ENCODE data around the gene SV2C. TPM values are rescaled to one million over a fixed set of nuclear protein-coding genes. Genes with fewer than 3 reads are reported as not detected.

Gene SV2C
- total RNA-seq, 1 experiment from 2014 or later: 0.09 TPM

GRCh38 chr5:76050134-76050533, 33.0 kb upstream of the SV2C start:
- H3K9me3 Mint-ChIP-seq: peaks cover 9% of the 10 kb centered on the region
- H3K4me3 Mint-ChIP-seq: no peak overlapping the region
- ATAC-seq: no peak

DNA sequence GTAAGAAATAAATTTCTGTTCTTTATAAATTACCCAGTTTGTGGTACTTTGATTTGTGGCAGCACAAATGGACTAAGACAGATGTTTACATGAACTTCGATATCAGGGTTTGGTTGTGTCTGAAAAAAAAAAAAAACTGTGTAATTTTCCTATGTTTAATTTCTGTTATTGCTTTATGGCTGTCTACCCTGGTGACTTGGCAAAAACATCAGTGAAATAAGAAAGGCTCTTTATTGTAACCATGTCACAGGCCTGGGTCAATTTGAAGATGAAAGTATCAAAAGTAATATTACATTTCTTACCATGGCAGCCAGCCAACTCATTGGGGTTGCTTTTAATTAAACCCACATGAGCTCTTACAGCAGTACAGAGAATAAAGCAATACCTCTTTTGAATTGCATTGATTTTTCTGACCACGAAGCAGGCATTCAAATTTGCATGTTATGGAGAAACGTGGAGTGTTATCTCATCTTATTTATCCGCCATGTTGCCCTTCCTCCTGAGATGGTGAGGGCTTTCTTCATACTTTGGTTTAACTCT, 20.6 kb upstream of the SV2C start:
- Mint-ChIP-seq H3K27ac (no peak overlapping the region), H3K36me3 (no peaks in the 10 kb centered on the region), H3K9me3 (no peaks in the 10 kb centered on the region), H3K27me3 (ENCODE audit: low read depth) (no peaks in the 10 kb centered on the region), H3K4me1 (no peaks in the 10 kb centered on the region), H3K4me3 (no peak overlapping the region)
- POLR2A ChIA-PET: no interaction called here
- CTCF ChIA-PET: interaction anchor here (0.7 kb wide), 1 partner anchor 139 kb away, joined by 3 read pairs; no protein-coding TSS in a partner anchor
- ATAC-seq (no peak), DNase-seq (ENCODE audit: low spot score) (no peak)
- TF ChIP-seq ZNF416 (CRISPR knock-in tag; IDR thresholded peaks at IDR 0.05): no peak

More at GRCh38 chr5:76050134-76050533, 33.0 kb upstream of the SV2C start:
- Mint-ChIP-seq H3K4me1 (no peaks in the 10 kb centered on the region), H3K27ac (no peak overlapping the region), H3K27me3 (ENCODE audit: low read depth) (no peaks in the 10 kb centered on the region), H3K36me3 (no peaks in the 10 kb centered on the region)
- TF ChIP-seq ZSCAN18 (CRISPR knock-in tag; IDR thresholded peaks at IDR 0.05): no peak
- no peak for TF ChIP-seq CREB1 (CRISPR knock-in tag; IDR thresholded peaks at IDR 0.05)
- no peak for TF ChIP-seq NFATC4 (CRISPR knock-in tag; IDR thresholded peaks at IDR 0.05)
- TF ChIP-seq ZNF121 (CRISPR knock-in tag; IDR thresholded peaks at IDR 0.05): no peak
- CTCF ChIA-PET: no interaction called here
- POLR2A ChIA-PET: no interaction called here
- no peak for DNase-seq (ENCODE audit: low spot score)

- POLR2A ChIA-PET: no interaction called here
- CTCF ChIA-PET: interaction anchor here (1.2 kb wide), 1 partner anchor 144 kb away, joined by 4 read pairs; no protein-coding TSS in a partner anchor
- no peak for ATAC-seq
- Mint-ChIP-seq H3K4me1 (no peaks in the 10 kb centered on the region), H3K36me3 (no peaks in the 10 kb centered on the region), H3K9me3 (no peaks in the 10 kb centered on the region), H3K27me3 (ENCODE audit: low read depth) (no peaks in the 10 kb centered on the region), H3K27ac (no peak overlapping the region), H3K4me3 (no peak overlapping the region)
- no peak for DNase-seq (ENCODE audit: low spot score)
- TF ChIP-seq SMAD3 (CRISPR knock-in tag; IDR thresholded peaks at IDR 0.05; ENCODE audit: borderline replicate concordance) (no peak), TEAD1 (CRISPR knock-in tag; IDR thresholded peaks at IDR 0.05) (no peak), SP1 (CRISPR knock-in tag; conservative IDR thresholded peaks at IDR 0.05) (no peak), ZBTB43 (CRISPR knock-in tag; IDR thresholded peaks at IDR 0.05) (no peak), PRDM15 (CRISPR knock-in tag; IDR thresholded peaks at IDR 0.05) (no peak), NFYB (CRISPR knock-in tag; conservative IDR thresholded peaks at IDR 0.05; ENCODE audit: low read depth) (no peak), FOXP1 (CRISPR knock-in tag; IDR thresholded peaks at IDR 0.05; ENCODE audit: borderline replicate concordance) (no peak), ZBTB21 (CRISPR knock-in tag; IDR thresholded peaks at IDR 0.05; ENCODE audit: borderline replicate concordance) (no peak)
- TF ChIP-seq, protein P1, sequence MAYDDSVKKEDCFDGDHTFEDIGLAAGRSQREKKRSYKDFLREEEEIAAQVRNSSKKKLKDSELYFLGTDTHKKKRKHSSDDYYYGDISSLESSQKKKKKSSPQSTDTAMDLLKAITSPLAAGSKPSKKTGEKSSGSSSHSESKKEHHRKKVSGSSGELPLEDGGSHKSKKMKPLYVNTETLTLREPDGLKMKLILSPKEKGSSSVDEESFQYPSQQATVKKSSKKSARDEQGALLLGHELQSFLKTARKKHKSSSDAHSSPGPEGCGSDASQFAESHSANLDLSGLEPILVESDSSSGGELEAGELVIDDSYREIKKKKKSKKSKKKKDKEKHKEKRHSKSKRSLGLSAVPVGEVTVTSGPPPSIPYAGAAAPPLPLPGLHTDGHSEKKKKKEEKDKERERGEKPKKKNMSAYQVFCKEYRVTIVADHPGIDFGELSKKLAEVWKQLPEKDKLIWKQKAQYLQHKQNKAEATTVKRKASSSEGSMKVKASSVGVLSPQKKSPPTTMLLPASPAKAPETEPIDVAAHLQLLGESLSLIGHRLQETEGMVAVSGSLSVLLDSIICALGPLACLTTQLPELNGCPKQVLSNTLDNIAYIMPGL (CRISPR knock-in tag; IDR thresholded peaks at IDR 0.05): no peak
- TF ChIP-seq, protein P2, sequence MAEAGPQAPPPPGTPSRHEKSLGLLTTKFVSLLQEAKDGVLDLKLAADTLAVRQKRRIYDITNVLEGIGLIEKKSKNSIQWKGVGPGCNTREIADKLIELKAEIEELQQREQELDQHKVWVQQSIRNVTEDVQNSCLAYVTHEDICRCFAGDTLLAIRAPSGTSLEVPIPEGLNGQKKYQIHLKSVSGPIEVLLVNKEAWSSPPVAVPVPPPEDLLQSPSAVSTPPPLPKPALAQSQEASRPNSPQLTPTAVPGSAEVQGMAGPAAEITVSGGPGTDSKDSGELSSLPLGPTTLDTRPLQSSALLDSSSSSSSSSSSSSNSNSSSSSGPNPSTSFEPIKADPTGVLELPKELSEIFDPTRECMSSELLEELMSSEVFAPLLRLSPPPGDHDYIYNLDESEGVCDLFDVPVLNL (CRISPR knock-in tag; IDR thresholded peaks at IDR 0.05; ENCODE audit: borderline replicate concordance, low read depth): no peak
These were observed 17.9 kb upstream of the SV2C start for GRCh38 chr5:76065258-76065657.
